Caki2 (cell line): ENCODE data around the gene IQSEC1. TPM values are rescaled to one million over a fixed set of nuclear protein-coding genes. Genes with fewer than 3 reads are reported as not detected.

ENCODE experiments used
- DNase-seq: peaks from one replicate; pipeline ENCODE4 v3.0.0-alpha.2; 2015; ENCODE audit warnings: low read depth
- in situ Hi-C: cut with HindIII; loops from 2 replicates; pipeline ENCODE4 v1.10.0; 2016; ENCODE audit warnings: low sequenced_read_pairs, low pct_unique_long_range_greater_than_20kb, mixed read lengths
- total RNA-seq: library from RNA; depleted of rRNA; stranded (reverse); fragments of >200 nt; shearing (Covaris generic); gene quantifications from 2 replicates; pipeline ENCODE4 v1.2.3, GENCODE V29; 2014; ENCODE audit warnings: low replicate concordance

The IQSEC1 gene
- total RNA-seq, 1 experiment from 2014 or later = 3.2 TPM

DNA sequence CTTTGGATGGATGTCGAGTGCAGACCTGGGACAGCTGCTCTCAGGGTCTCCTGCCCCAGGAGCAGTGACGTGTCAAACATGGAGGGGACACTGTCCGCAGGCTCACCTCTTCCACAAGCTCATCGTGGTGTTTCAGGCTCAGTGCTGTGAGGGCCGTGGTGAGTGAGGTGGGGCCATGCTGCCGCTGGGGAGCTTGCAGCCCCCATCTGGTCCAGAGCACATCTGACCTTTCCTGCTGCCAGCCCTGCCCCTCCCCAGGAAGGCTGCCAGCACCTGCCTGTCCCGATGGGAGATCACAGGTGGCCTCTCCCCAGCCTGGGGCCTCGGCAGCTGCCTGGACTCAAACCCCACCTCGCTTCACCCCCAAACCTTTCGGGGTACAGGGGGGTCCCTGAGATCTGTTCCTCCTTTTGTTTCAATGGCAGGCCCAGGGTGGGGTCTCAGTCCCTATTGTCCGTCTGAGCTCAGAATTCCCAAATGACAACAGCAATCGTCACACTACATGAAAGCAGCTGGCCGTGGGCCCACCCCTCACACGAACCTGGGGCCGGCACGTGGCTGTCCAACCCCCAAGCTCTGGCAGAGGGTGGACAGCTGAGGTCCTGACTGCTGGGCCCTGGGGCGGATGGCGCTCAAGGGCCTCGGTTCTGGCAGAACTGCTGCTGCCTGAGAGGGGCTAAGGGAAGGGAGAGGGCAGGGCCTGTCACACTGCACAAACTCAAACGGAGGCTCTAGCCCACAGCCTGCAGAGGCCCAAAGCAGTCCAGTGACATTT, 166.9 kb downstream of the IQSEC1 start:
- in situ Hi-C loops = no loop called here
- no peak for DNase-seq

GRCh38 chr3:12905316-12906071, 167.7 kb downstream of the IQSEC1 start:
- in situ Hi-C loops = no loop called here
- no peak for DNase-seq

- in situ Hi-C loops = no loop called here
- DNase-seq = no peak
Observed at GRCh38 chr3:12904951-12905315, 168.3 kb downstream of the IQSEC1 start.

DNA sequence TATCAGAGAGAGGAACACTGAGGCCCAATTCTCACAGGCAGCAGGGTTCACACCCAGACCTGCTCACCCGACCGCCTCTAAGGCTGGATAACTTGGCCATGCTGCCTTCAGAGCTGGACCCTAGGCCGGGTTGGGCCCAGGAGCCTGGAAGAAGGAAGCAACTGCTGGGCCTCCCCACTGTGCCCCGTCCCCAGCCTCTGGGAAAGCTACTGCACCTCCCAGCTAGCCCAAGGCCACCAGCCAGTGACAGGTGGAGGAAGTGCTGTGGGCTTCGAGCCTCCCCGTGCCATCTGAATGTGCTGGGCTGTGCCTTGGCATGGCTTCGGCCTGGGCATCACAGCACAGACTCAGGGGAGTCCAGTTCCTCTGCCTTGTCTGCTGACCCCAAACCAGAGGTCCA, 169.3 kb downstream of the IQSEC1 start:
- DNase-seq = no peak
- in situ Hi-C loops = no loop called here

DNA sequence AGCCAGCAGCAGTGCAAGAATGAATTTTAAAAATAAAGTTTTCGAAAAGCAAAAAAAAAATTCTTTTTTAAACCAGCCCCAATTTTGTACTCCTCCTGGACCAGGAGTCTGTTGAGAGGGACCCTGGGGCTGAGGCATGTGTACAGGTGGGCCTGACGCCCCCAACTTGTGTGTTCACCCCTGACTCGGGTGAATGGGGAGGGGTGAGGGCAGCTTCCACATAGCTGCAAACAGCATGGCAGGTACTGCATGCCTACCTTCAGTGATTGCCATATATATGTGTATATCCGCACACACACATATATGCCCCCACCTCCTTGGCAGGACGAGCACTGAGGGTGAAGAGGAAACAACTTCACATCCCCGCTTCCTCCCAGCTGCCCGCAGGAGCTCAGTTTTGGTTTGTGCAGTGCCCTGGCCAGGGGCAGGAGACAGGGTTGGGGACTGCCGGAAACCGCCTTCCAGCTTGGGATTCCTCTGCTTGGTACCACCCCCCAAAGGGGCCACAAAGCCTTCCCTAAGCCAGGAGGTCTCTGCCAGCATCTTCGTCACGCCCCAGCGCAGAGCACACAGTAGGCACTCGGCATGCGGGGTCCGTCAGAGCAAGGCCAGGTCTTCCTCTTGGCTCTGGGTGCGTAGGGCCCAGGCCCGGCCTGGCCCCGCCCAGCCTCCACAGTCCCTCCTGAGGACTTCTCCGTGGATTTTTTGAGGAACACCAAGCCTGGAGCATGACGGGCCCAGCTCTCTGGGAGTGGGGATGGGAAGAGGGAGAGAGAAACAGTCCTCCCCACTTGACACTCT, 170.0 kb downstream of the IQSEC1 start:
- no peak for DNase-seq
- in situ Hi-C loops = no loop called here

DNA sequence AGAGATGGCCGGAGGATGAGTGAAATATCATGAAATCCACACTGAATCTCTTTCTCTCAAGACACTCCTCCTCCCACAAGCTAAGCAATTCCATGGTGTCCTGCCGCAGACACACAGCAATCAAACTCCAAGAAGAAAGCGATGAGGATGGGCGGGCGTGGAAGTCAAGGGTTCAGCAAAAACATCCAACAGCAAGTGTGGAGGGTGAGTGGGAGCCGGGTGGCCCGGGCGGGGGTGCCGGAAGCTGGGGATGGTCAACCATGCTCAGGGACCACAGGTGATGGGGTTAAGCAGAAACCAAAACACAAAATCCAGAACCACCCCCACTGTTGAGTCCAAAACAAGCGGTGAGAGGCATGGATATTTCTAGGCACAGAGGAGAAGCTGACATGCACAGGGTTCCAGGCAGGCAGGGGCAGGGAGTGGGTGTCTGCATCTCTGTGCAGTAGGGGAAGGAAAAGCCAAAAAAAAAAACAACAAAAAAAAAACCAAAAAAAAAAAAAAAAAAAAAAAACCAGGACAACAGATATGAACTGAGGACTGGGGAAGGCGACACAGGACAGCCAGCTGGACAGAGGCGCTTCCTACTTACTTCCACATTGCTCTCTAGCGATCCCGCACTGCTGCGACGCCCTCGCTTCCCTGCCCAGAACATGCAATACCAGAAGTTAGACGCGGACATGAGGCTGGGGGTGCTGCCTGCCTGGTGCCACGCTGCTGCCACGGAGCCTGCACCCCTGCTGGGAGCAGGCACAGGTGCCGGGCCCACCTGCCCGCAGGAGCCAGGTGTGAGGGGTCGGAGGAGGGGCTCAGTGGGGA, 170.8 kb downstream of the IQSEC1 start:
- in situ Hi-C loops = no loop called here
- DNase-seq = no peak

DNA sequence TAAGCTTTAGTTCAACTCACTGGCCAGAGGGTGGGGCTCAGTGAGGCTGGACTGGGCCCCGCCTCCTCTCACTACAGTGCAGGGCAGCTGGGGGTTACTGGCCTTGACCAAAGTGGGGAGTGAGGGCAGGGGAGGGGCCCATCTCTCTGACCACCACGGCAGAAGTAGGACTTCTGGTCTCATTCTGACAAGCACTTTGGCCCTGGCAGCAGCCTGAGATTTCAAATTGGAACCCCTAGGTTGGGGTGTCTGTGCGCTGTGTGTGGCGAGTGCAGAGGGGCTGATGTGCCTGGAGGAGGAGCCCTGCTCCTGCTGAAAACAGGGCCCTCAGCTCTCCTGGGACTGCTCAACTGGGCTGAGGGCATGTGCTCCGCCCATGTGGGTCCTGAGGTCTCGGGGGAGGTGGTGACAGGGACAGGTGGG, 171.6 kb downstream of the IQSEC1 start:
- DNase-seq = no peak
- in situ Hi-C loops = no loop called here

DNA sequence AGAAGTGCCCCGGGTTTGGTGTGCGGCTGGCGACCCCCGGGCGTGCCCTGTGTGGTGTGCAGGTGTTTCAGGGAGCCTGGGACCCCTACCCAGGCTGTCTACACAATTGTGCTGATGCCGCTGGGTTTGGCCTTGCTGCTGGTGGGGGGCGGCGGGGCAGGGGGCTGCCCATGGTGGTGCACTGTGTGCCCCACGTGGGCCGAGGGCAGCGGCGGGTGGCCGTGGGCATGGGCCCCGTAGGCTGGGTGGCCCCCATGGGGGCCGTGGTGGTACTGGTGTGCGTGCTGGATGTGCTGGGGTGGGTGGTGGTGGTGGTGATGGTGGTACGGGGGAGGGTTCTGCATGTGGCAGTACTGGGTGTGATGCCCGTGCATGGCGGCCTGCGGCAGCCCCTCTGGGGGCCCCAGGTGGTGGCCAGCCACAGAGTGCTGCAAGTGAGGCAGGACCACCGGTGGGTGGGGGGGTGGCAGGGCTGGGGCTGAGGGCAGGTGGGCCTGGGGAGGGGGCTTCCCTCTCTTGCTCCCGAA, 172.3 kb downstream of the IQSEC1 start:
- no peak for DNase-seq
- in situ Hi-C loops = no loop called here

DNA sequence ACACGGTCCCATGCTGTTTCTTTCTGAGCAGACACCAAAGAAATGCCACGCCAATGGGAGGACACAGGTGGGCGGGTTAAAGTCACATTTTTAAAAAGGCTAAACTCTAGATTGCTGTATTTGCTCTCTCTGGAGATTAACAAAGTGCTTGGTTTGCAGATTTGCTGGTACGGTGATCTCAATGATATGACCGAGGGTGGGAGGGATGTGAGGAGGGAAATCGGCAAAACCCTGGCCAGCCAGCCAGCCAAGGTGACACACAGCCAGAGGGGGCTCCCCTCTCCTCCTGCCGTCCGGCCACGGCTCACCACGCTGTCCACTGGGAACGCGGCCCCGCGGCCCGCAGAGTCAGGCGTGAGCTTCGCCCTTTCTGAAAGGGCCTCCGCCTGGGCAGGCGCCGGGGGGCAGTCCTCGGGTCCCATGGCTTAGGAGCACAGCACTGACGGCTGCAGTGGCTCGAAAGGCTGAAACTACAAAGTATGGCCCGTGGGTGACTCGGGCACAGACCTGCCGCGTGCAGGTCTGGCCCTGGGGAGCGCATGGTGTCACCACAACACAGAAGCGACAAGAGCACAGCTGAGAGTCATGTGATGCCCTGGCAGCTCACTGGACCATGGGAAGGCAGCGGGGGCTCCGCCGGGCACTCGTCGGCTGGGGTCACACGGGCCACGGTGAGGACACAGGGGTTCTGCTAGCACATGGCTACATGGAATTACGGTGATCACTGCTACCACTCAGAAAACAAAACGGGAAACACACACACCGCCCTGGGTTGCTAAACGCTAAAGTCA, 174.1 kb downstream of the IQSEC1 start:
- DNase-seq = no peak
- in situ Hi-C loops = no loop called here

DNA sequence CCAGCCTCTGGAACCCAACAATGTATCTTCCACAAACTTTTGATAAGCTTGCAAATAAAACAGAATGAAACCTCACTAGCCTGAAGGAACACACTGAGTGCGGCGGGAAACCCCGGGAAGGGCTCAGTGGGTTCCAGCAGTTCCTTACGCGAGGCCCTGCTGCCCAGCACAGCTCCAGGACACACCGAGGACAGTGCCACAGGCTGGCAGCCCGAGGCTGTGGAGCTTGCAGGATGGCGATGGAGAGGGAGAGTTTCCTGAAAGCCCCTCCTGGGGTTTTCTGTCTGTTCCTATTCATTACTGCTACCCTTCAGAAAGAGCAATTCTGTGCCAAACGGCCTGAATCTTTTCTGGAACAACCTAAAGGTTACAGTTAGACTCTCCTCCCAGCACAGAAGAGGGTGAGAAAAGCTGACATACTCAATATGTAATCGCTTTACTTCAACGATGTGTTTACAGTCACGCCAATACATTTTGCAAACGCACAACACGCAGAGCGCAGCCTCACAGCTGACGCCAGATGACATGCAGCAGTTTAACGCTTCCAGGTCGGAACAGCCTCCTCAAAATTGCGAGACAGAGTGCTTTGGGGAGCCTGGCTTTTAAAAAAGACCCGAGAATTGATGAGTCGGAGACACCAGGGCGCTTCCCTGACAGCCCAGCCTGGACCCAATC, 174.8 kb downstream of the IQSEC1 start:
- in situ Hi-C loops = no loop called here
- DNase-seq = no peak

GRCh38 chr3:12897381-12898289, 175.6 kb downstream of the IQSEC1 start:
- no peak for DNase-seq
- in situ Hi-C loops = no loop called here

DNA sequence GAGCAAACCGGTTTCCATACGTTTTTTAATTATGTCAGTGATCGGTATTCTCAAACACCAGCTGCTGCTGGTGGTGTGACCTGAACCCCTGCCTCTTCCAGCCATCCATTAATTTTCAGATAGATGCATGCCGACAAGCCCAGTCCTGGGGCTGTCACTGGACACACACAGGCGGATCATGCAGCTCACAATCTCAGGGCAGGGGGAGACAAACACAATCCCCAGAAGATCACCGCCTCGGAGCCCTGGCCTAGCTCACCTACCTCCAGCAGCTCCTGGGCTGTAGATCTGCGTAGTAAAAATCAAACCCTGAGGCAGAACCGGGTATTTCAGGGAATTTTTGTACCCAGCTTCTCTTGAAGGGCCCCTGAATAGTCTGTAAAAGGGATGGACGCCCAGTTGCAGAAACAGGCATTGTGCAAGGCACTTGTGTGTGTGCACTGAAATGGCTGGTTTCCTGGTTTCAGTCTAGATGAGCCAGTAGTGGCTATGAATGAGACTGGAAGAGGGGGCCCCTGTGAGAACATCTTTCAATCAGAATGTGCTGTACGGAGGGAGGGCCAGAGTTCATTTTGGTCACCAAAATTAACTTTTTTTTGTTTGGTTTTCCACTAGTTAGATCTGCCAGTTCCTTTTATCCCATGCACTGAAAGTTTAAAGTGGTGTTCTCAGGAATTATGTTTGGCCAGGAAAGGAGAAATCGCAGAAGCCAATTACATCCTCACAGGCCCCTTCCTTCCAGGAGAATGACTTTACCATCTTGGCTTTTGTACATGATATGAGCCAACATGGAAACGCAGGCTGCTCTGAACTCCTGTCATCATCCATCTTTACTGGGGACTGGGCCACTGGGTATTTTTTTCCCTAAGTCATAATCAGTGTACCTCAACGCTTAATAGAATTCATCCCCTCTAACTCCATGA, 176.9 kb downstream of the IQSEC1 start:
- in situ Hi-C loops = no loop called here
- DNase-seq = no peak

- DNase-seq = no peak
- in situ Hi-C loops = no loop called here
Observed at GRCh38 chr3:12895391-12896062, 177.7 kb downstream of the IQSEC1 start.

GRCh38 chr3:12894629-12895028, 178.6 kb downstream of the IQSEC1 start:
- DNase-seq = peak; percentile 45
- in situ Hi-C loops = no loop called here
